Astrocyte of the cerebellum (primary cell): ENCODE results near the gene TLL2.

ENCODE experiments used
- DNase-seq: peaks from one replicate; pipeline ENCODE4 v3.0.0-alpha.2; 2011; ENCODE audit warnings: low read depth
- H3K4me3 ChIP-seq: 2 replicates; pipeline ENCODE4 v1.5.1; 2011; ENCODE audit warnings: mild to moderate bottlenecking, low read depth, low read length, moderate library complexity
- CTCF ChIP-seq: IDR thresholded peaks from 2 replicates; pipeline ENCODE4 v1.5.1; 2012; ENCODE audit warnings: low read length, low read depth, moderate library complexity, mild to moderate bottlenecking; ENCODE audit errors: missing control alignments
- in situ Hi-C: cut with HindIII; loops from 2 replicates; pipeline ENCODE4 v1.10.0; 2017; ENCODE audit warnings: low sequenced_read_pairs

The TLL2 gene

GRCh38 chr10:96470116-96470743 lies 43.5 kb downstream of the TLL2 start:
- in situ Hi-C loops: no loop called here
- DNase-seq: no peak
- no peak overlapping the region for H3K4me3 ChIP-seq
- peak; percentile 74 for TF ChIP-seq CTCF

- TF ChIP-seq CTCF: no peak
- in situ Hi-C loops: no loop called here
- no peak for DNase-seq
- H3K4me3 ChIP-seq: no peak overlapping the region
Observed at GRCh38 chr10:96468845-96469244, 44.9 kb downstream of the TLL2 start.

- H3K4me3 ChIP-seq: no peak overlapping the region
- in situ Hi-C loops: no loop called here
- no peak for DNase-seq
- no peak for TF ChIP-seq CTCF
Observed at GRCh38 chr10:96465599-96465998, 48.1 kb downstream of the TLL2 start.

GRCh38 chr10:96463562-96463961 lies 50.2 kb downstream of the TLL2 start:
- DNase-seq: no peak

DNA sequence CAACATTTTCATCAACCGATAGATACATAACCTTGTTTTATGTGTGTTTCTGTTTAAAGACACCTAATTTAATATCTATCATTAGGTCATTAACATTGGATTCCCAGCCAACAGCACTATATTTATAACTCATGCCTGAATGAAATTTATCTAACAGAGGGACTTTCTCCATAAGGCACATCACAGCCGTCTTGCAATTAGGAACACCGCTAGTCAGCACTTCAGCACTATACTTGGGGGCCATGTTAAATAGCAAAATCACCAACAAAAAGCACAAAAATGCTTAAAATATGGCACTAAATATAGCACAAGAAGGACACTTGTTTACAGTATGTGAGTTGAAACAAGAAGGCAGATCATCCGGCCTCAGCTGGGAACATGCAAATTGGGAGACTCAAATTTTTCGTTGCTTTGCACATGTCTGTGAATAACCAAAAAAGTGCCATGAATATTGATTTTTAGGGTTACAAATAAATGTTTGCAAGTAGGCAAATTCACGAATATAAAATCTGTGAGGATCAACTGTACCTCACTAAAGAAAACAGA lies 51.0 kb downstream of the TLL2 start:
- in situ Hi-C loops: no loop called here
- no peak overlapping the region for H3K4me3 ChIP-seq
- DNase-seq: no peak
- no peak for TF ChIP-seq CTCF

More at GRCh38 chr10:96463562-96463961, 50.2 kb downstream of the TLL2 start:
- no peak for TF ChIP-seq CTCF
- no peak overlapping the region for H3K4me3 ChIP-seq
- in situ Hi-C loops: no loop called here

- DNase-seq: no peak
- no peak overlapping the region for H3K4me3 ChIP-seq
- in situ Hi-C loops: no loop called here
- TF ChIP-seq CTCF: no peak
Observed at GRCh38 chr10:96460316-96460715, 53.4 kb downstream of the TLL2 start.
